Measurements from ENCODE around the gene ACTR5. TPM values are rescaled to one million over a fixed set of nuclear protein-coding genes. Genes with fewer than 3 reads are reported as not detected.

Gene ACTR5
- total and polyA plus RNA-seq, 2 donors from 2014 or later = 5.8 to 8.4 TPM

GRCh38 chr20:38731738-38732113 is 16.5 kb upstream of the ACTR5 start:
- DNase-seq = no peak
- peaks cover 0 to 10% (median 7%) of the 10 kb centered on the region in 3 donors for H3K4me1 ChIP-seq (ENCODE audit: control insufficient read depth in 2 of 3, insufficient read depth in 2 of 3, low read depth in 1 of 3, low read length in 3 of 3)
- no peak for FAIRE-seq
- H3K4me3 ChIP-seq (ENCODE audit: low read length in 3 of 3) = no peak overlapping the region
- intact Hi-C loops (cut with DNase I) = no loop called here
- H3K27ac ChIP-seq (ENCODE audit: low read depth in 2 of 2, low read length in 2 of 2) = no peak overlapping the region
- peaks cover 52% of the 10 kb centered on the region for H3K27me3 ChIP-seq (ENCODE audit: control insufficient read depth, insufficient read depth, low read length)
- no peaks in the 10 kb centered on the region for H3K9me3 ChIP-seq (ENCODE audit: control insufficient read depth in 2 of 3, insufficient read depth in 1 of 3, low read length in 3 of 3)
- H3K9ac ChIP-seq (ENCODE audit: low read length in 3 of 3) = peak overlapping the region in 1 of 3 donors; percentile 2
- H3K36me3 ChIP-seq (ENCODE audit: control insufficient read depth in 2 of 3, insufficient read depth in 3 of 3, low read length in 3 of 3) = no peaks in the 10 kb centered on the region
- no peak for TF ChIP-seq CTCF (IDR thresholded peaks at IDR 0.05; ENCODE audit: borderline replicate concordance, extremely low read depth, insufficient read depth)

GRCh38 chr20:38732981-38733380 is 15.3 kb upstream of the ACTR5 start:
- DNase-seq (no peak), FAIRE-seq (no peak)
- no peak overlapping the region for H3K27ac ChIP-seq (ENCODE audit: low read depth in 2 of 2, low read length in 2 of 2)
- peaks cover 0 to 10% (median 7%) of the 10 kb centered on the region in 3 donors for H3K4me1 ChIP-seq (ENCODE audit: control insufficient read depth in 2 of 3, insufficient read depth in 2 of 3, low read depth in 1 of 3, low read length in 3 of 3)
- peaks cover 39% of the 10 kb centered on the region for H3K27me3 ChIP-seq (ENCODE audit: control insufficient read depth, insufficient read depth, low read length)
- no peak overlapping the region for H3K4me3 ChIP-seq (ENCODE audit: low read length in 3 of 3)
- intact Hi-C loops (cut with DNase I) = no loop called here
- no peaks in the 10 kb centered on the region for H3K9me3 ChIP-seq (ENCODE audit: control insufficient read depth in 2 of 3, insufficient read depth in 1 of 3, low read length in 3 of 3)
- no peak for TF ChIP-seq CTCF (IDR thresholded peaks at IDR 0.05; ENCODE audit: borderline replicate concordance, extremely low read depth, insufficient read depth)
- H3K9ac ChIP-seq (ENCODE audit: low read length in 3 of 3) = no peak overlapping the region
- no peaks in the 10 kb centered on the region for H3K36me3 ChIP-seq (ENCODE audit: control insufficient read depth in 2 of 3, insufficient read depth in 3 of 3, low read length in 3 of 3)

GRCh38 chr20:38735172-38735571 is 13.1 kb upstream of the ACTR5 start:
- TF ChIP-seq CTCF (IDR thresholded peaks at IDR 0.05; ENCODE audit: borderline replicate concordance, extremely low read depth, insufficient read depth) = no peak
- Histone ChIP-seq H3K36me3 (ENCODE audit: control insufficient read depth in 2 of 3, insufficient read depth in 3 of 3, low read length in 3 of 3) (no peaks in the 10 kb centered on the region), H3K4me1 (ENCODE audit: control insufficient read depth in 2 of 3, insufficient read depth in 2 of 3, low read depth in 1 of 3, low read length in 3 of 3) (peaks cover 0 to 10% (median 7%) of the 10 kb centered on the region in 3 donors), H3K27me3 (ENCODE audit: control insufficient read depth, insufficient read depth, low read length) (peaks cover 23% of the 10 kb centered on the region), H3K4me3 (ENCODE audit: low read length in 3 of 3) (no peak overlapping the region), H3K9me3 (ENCODE audit: control insufficient read depth in 2 of 3, insufficient read depth in 1 of 3, low read length in 3 of 3) (no peaks in the 10 kb centered on the region), H3K27ac (ENCODE audit: low read depth in 2 of 2, low read length in 2 of 2) (no peak overlapping the region), H3K9ac (ENCODE audit: low read length in 3 of 3) (no peak overlapping the region)
- intact Hi-C loops (cut with DNase I) = no loop called here
- FAIRE-seq = no peak
- no peak for DNase-seq

GRCh38 chr20:38737887-38738286 is 10.4 kb upstream of the ACTR5 start:
- Histone ChIP-seq H3K4me3 (ENCODE audit: low read length in 3 of 3) (no peak overlapping the region), H3K9ac (ENCODE audit: low read length in 3 of 3) (no peak overlapping the region), H3K27ac (ENCODE audit: low read depth in 2 of 2, low read length in 2 of 2) (no peak overlapping the region), H3K9me3 (ENCODE audit: control insufficient read depth in 2 of 3, insufficient read depth in 1 of 3, low read length in 3 of 3) (no peaks in the 10 kb centered on the region), H3K4me1 (ENCODE audit: control insufficient read depth in 2 of 3, insufficient read depth in 2 of 3, low read depth in 1 of 3, low read length in 3 of 3) (no peaks in the 10 kb centered on the region), H3K36me3 (ENCODE audit: control insufficient read depth in 2 of 3, insufficient read depth in 3 of 3, low read length in 3 of 3) (no peaks in the 10 kb centered on the region), H3K27me3 (ENCODE audit: control insufficient read depth, insufficient read depth, low read length) (peaks cover 5% of the 10 kb centered on the region)
- intact Hi-C loops (cut with DNase I) = no loop called here
- FAIRE-seq (no peak), DNase-seq (no peak)
- TF ChIP-seq CTCF (IDR thresholded peaks at IDR 0.05; ENCODE audit: borderline replicate concordance, extremely low read depth, insufficient read depth) = no peak

All from kidney (tissue), 14 donors.